ENCODE measurements around the gene HLA-DRB1.
"Not testable (repeated sequence)": the region's sequence is repeated elsewhere in the genome, so short reads cannot be mapped to it uniquely, and the experiment has no call there.

HLA-DRB1 gene

DNA sequence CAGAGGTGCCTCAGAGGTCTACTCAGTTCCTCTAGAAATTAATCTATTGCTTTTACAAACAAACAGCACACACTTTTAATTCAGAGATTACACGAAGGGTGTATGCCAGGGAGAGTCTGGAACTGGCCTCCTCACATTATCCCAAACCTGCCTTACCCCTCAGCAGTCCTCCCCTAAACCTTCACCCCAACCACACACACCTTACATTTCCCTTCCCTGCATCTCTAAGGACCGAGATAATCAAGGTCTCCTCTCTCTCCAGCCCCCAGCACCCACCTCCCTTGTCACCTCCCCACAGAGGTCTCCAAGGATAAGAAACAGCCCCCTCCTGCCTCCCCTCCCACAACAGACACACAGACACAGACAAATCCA, 6.1 kb downstream of the HLA-DRB1 start:
- H3K4me3 ChIP-seq (IDR thresholded peaks at IDR 0.05; ENCODE audit: insufficient read depth, low read depth, low read length): no peak overlapping the region
- H3K4me1 ChIP-seq (ENCODE audit: low read depth, poor library complexity, severe bottlenecking): no peaks in the 10 kb centered on the region
- no peaks in the 10 kb centered on the region for H3K79me2 ChIP-seq (ENCODE audit: insufficient read depth, low read depth)
- H2AFZ ChIP-seq (ENCODE audit: low read depth): no peak overlapping the region
- H4K20me1 ChIP-seq (ENCODE audit: insufficient read depth): no peaks in the 10 kb centered on the region
- H3K36me3 ChIP-seq (ENCODE audit: insufficient read depth): no peaks in the 10 kb centered on the region
- H3K9ac ChIP-seq: no peak overlapping the region
- H3K27me3 ChIP-seq (ENCODE audit: insufficient read depth, low read depth): no peaks in the 10 kb centered on the region
- no peak overlapping the region for H3K4me2 ChIP-seq
- TF ChIP-seq, protein P1, sequence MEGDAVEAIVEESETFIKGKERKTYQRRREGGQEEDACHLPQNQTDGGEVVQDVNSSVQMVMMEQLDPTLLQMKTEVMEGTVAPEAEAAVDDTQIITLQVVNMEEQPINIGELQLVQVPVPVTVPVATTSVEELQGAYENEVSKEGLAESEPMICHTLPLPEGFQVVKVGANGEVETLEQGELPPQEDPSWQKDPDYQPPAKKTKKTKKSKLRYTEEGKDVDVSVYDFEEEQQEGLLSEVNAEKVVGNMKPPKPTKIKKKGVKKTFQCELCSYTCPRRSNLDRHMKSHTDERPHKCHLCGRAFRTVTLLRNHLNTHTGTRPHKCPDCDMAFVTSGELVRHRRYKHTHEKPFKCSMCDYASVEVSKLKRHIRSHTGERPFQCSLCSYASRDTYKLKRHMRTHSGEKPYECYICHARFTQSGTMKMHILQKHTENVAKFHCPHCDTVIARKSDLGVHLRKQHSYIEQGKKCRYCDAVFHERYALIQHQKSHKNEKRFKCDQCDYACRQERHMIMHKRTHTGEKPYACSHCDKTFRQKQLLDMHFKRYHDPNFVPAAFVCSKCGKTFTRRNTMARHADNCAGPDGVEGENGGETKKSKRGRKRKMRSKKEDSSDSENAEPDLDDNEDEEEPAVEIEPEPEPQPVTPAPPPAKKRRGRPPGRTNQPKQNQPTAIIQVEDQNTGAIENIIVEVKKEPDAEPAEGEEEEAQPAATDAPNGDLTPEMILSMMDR (conservative IDR thresholded peaks at IDR 0.05; ENCODE audit: low read depth, low read length): no peak
- H3K27ac ChIP-seq: no peak overlapping the region

GRCh38 chr6:32581315-32582095, 8.1 kb downstream of the HLA-DRB1 start:
- H3K9ac ChIP-seq: no peak overlapping the region
- H3K4me2 ChIP-seq: no peak overlapping the region
- no peaks in the 10 kb centered on the region for H3K79me2 ChIP-seq (ENCODE audit: insufficient read depth, low read depth)
- no peak overlapping the region for H3K27ac ChIP-seq
- no peak overlapping the region for H2AFZ ChIP-seq (ENCODE audit: low read depth)
- no peaks in the 10 kb centered on the region for H3K36me3 ChIP-seq (ENCODE audit: insufficient read depth)
- TF ChIP-seq, protein P1 (conservative IDR thresholded peaks at IDR 0.05; ENCODE audit: low read depth, low read length): no peak
- no peaks in the 10 kb centered on the region for H3K4me1 ChIP-seq (ENCODE audit: low read depth, poor library complexity, severe bottlenecking)
- H3K4me3 ChIP-seq (IDR thresholded peaks at IDR 0.05; ENCODE audit: insufficient read depth, low read depth, low read length): no peak overlapping the region
- H4K20me1 ChIP-seq (ENCODE audit: insufficient read depth): no peaks in the 10 kb centered on the region
- no peaks in the 10 kb centered on the region for H3K27me3 ChIP-seq (ENCODE audit: insufficient read depth, low read depth)

- no peaks in the 10 kb centered on the region for H3K4me1 ChIP-seq (ENCODE audit: low read depth, poor library complexity, severe bottlenecking)
Measured at GRCh38 chr6:32580593-32580992, 9.1 kb downstream of the HLA-DRB1 start.

GRCh38 chr6:32578962-32579361, 10.7 kb downstream of the HLA-DRB1 start:
- Histone ChIP-seq H3K27ac (no peak overlapping the region), H3K27me3 (ENCODE audit: insufficient read depth, low read depth) (no peaks in the 10 kb centered on the region), H4K20me1 (ENCODE audit: insufficient read depth) (no peaks in the 10 kb centered on the region), H3K9ac (no peak overlapping the region), H3K4me1 (ENCODE audit: low read depth, poor library complexity, severe bottlenecking) (no peaks in the 10 kb centered on the region), H3K4me2 (no peak overlapping the region), H3K4me3 (IDR thresholded peaks at IDR 0.05; ENCODE audit: insufficient read depth, low read depth, low read length) (no peak overlapping the region), H3K79me2 (ENCODE audit: insufficient read depth, low read depth) (no peaks in the 10 kb centered on the region), H2AFZ (ENCODE audit: low read depth) (no peak overlapping the region), H3K36me3 (ENCODE audit: insufficient read depth) (no peaks in the 10 kb centered on the region)
- TF ChIP-seq, protein P1 (conservative IDR thresholded peaks at IDR 0.05; ENCODE audit: low read depth, low read length): no peak

More at GRCh38 chr6:32580593-32580992, 9.1 kb downstream of the HLA-DRB1 start:
- H3K4me2 ChIP-seq: no peak overlapping the region
- H3K27ac ChIP-seq: no peak overlapping the region
- TF ChIP-seq, protein P1 (conservative IDR thresholded peaks at IDR 0.05; ENCODE audit: low read depth, low read length): no peak
- no peak overlapping the region for H3K9ac ChIP-seq
- no peaks in the 10 kb centered on the region for H3K79me2 ChIP-seq (ENCODE audit: insufficient read depth, low read depth)
- no peaks in the 10 kb centered on the region for H3K36me3 ChIP-seq (ENCODE audit: insufficient read depth)
- no peaks in the 10 kb centered on the region for H3K27me3 ChIP-seq (ENCODE audit: insufficient read depth, low read depth)
- H4K20me1 ChIP-seq (ENCODE audit: insufficient read depth): no peaks in the 10 kb centered on the region
- no peak overlapping the region for H3K4me3 ChIP-seq (IDR thresholded peaks at IDR 0.05; ENCODE audit: insufficient read depth, low read depth, low read length)
- no peak overlapping the region for H2AFZ ChIP-seq (ENCODE audit: low read depth)

DNA sequence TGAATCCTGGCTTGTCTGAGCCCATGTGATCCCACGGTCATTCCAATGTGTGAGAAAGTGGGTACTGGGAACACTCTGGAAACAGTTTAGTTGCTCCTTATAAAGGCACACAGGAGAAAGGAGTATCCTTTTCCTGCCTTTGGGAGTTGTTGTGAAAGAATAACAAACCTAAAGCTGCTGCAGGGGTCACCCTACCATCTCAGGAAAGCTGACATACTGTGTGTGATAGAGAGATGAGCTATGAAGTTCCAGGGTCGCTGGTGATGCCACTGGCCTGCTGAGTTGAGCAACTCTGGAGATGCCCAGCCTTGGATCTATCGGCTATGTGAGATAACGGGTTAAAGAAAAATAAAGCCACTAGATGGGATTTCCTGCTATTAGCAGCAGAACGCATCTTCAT, 12.2 kb downstream of the HLA-DRB1 start:
- H3K9ac ChIP-seq; H3K4me3 ChIP-seq (IDR thresholded peaks at IDR 0.05; ENCODE audit: insufficient read depth, low read depth, low read length); H4K20me1 ChIP-seq (ENCODE audit: insufficient read depth); H2AFZ ChIP-seq (ENCODE audit: low read depth); H3K4me2 ChIP-seq; H3K79me2 ChIP-seq (ENCODE audit: insufficient read depth, low read depth); H3K27ac ChIP-seq; H3K27me3 ChIP-seq (ENCODE audit: insufficient read depth, low read depth); H3K4me1 ChIP-seq (ENCODE audit: low read depth, poor library complexity, severe bottlenecking); H3K36me3 ChIP-seq (ENCODE audit: insufficient read depth): not testable (repeated sequence)
